NCI-H2227 (cell line): ENCODE measurements around the gene GPRIN2.
"Not testable (repeated sequence)": the region's sequence is repeated elsewhere in the genome, so short reads cannot be mapped to it uniquely, and the experiment has no call there.

Experiments
- DNase-seq: peaks from one replicate; lab custom pipeline; 2025; ENCODE audit not compliant: unreplicated experiment; lab: John Stamatoyannopoulos, UW

The GPRIN2 gene

GRCh38 chr10:46570655-46571054 is 14.2 kb upstream of the GPRIN2 start:
- DNase-seq, result not testable (repeated sequence)

GRCh38 chr10:46567151-46567550 is 10.7 kb upstream of the GPRIN2 start:
- not testable (repeated sequence) for DNase-seq

GRCh38 chr10:46565591-46566332 is 9.3 kb upstream of the GPRIN2 start:
- DNase-seq, result peak; percentile 40

GRCh38 chr10:46560952-46561351 is 4.5 kb upstream of the GPRIN2 start:
- no peak for DNase-seq

- DNase-seq, result no peak
Observed at GRCh38 chr10:46560381-46560780, 3.9 kb upstream of the GPRIN2 start.

- no peak for DNase-seq
Observed at GRCh38 chr10:46559231-46559671, 2.8 kb upstream of the GPRIN2 start.

- DNase-seq, result no peak
Observed at GRCh38 chr10:46558392-46559185, 2.1 kb upstream of the GPRIN2 start.

- DNase-seq, result no peak
Observed at GRCh38 chr10:46558122-46558391, 1.6 kb upstream of the GPRIN2 start.

- DNase-seq, result no peak
Observed at GRCh38 chr10:46557319-46558121, 1.1 kb upstream of the GPRIN2 start.

- no peak for DNase-seq
Observed at GRCh38 chr10:46555713-46556514, 544 bp downstream of the GPRIN2 start.

GRCh38 chr10:46555366-46555712 is 1.1 kb downstream of the GPRIN2 start:
- DNase-seq, result no peak

- no peak for DNase-seq
Observed at GRCh38 chr10:46554166-46554781, 2.2 kb downstream of the GPRIN2 start.

- DNase-seq, result no peak
Observed at GRCh38 chr10:46553238-46554049, 3.0 kb downstream of the GPRIN2 start.

- DNase-seq, result no peak
Observed at GRCh38 chr10:46552526-46553237, 3.8 kb downstream of the GPRIN2 start.

GRCh38 chr10:46551701-46552525 is 4.5 kb downstream of the GPRIN2 start:
- no peak for DNase-seq

- DNase-seq, result no peak
Observed at GRCh38 chr10:46550795-46551700, 5.4 kb downstream of the GPRIN2 start.

GRCh38 chr10:46550076-46550790 is 6.2 kb downstream of the GPRIN2 start:
- no peak for DNase-seq
